DMS153 treated with DMSO at 0.1 percent for 48 hours (cell line): ENCODE results near the gene UFD1.
"Not testable (repeated sequence)": the region's sequence is repeated elsewhere in the genome, so short reads cannot be mapped to it uniquely, and the experiment has no call there.

Experiments used
- DNase-seq: peaks from one replicate; lab custom pipeline; 2025; ENCODE audit not compliant: unreplicated experiment; lab: John Stamatoyannopoulos, UW

Gene UFD1

DNA sequence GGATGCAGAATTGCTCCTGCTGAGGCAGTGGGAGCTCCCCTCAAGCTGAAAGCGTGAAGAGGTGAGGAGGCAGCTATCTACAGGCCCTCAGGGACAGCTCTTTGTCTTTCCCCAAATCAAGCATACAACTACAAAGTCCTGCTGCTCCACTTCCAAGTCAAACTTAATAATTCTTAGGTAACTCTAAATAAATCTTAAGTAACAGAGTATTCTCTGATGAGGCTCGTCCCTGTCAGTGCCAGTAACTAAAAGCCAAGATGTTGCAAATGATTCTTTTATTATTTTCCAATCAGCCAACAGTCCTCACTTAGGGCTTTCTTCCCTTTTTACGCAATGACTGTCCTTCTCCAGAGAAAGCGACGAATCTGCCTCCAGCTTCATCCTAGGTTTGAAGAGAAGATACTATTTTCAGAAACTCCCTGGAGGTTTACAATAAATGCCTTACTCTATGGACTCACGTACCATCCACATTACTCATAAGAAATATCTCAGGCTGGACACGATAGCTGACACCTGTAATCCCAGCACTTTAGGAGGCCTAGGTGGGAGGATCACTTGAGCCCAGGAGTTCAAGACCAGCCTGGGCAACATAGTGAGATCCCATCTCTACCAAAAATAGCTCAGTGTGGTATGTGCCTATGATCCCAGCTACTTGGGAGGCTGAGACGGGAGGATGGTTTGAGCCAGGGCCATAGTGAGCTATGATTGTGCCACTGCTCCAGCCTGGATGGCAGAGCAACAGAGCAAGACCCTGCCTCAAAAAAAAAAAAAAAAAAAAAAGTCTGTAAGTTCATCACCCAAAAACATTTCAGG, 28.4 kb downstream of the UFD1 start:
- DNase-seq, result no peak

DNA sequence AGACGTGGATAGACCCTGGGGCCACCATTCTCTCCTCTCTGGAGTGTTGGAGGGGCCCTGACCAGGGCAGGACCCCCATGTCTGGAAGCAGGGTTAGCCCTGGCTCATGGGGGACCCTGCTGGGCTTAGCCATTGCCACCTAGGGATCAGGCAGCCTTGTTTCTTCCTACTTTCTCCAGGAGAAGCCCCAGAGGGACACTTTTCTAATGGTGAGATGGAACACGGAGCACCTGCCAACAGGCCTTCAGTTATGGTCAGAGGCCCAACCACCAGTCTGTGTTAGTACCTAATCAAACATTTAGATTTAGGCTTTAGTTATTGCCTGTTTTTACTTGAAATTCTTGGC, 29.6 kb downstream of the UFD1 start:
- no peak for DNase-seq

DNA sequence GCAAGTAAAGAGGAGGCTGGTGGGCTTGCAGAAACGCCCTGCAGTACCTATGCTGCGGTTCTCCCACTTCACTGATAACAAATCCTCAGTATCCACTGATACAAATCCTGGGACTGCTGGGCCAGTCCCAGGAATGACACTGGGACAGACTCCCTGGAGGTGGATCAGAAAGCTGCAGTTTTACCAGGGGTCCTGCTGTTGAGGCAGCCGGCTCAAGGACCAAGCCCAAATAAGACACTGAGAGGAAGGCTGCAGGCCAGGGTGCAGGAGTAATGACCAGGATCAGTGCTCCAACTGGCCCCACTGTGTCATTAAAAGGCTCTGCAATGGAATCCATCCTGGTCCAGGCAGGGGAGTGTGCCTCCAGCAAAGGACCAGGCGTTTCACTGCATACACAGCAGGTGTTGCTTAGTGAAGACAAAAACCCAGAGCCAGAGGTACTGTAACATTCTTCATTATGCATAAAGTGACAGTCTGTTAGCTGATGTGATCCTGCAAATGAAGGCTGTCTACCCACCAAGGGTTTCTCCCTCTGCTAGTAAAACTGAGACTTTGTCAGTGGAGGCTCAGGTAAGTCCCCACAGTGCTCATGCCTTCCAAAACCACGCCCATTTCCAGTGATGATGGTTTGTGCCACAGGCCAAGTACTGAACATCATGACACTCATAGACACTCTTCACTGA, 30.1 kb downstream of the UFD1 start:
- no peak for DNase-seq

DNA sequence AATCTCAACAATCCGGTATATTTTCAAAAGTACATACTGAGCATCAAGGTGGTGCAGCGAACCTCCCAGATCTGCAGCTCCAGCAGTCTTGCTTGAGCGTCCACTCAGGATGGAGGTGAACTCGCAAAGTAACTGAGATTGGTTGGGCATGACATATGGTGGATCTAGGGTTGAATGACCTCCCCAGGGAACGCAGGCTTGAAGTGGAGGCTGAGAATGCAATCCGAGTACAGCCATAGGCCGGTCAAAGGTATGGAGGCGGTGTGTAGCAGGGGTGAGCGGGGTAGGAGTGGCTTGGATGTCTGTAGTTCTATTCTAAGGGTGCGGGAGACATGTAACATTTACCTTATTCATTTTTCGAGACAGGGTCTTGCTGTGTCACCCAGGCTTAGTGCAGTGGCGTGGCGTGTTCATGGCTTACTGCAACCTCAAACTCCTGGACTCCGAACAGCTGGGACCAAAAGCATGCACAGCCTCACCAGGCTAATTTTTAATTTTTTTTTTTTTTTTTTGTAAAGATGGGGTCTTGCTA, 30.9 kb downstream of the UFD1 start:
- DNase-seq, result peak; percentile 68

DNA sequence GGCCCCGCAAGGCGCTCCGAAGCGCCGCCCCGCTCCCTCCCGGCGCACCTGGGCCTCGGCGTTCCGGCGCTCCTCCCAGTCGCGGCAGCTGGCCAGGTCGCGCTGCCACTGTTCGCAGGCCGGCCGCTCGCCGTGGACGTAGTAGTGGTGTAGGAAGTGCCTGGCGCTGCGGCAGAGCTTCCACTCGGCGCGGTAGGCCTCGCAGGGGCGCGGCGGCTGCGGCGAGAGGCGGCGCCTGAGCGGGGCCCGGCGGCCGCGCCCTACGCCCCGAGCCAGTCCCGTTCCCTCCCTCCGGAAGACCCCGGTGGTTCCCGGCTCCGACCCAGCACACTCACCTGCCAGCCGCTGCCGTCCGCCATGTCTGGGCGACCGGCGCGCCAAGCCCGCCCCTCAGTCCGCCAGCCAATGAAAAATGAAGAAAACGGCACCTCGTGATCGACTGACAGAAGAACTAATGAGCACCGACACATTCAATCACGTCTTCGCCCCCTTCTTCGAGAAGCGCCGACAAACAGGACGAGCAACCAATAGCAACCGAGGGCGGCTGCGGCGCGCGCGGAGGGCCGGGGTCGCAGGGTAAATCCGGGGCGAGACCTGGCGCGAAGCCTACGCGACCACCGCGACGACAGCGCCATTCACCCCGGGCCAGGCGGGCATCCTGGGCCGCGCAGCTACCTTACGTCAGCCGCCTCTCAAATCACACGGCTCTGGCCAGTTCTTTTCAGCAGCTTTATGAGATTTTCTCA, 31.5 kb downstream of the UFD1 start, which contains the start of gene C22orf39:
Gene C22orf39 (minus strand): TSS at position 382 of the 746 bp plus-strand sequence. CDS start 23 bp downstream, at position 359.
- peak; percentile 90 for DNase-seq

DNA sequence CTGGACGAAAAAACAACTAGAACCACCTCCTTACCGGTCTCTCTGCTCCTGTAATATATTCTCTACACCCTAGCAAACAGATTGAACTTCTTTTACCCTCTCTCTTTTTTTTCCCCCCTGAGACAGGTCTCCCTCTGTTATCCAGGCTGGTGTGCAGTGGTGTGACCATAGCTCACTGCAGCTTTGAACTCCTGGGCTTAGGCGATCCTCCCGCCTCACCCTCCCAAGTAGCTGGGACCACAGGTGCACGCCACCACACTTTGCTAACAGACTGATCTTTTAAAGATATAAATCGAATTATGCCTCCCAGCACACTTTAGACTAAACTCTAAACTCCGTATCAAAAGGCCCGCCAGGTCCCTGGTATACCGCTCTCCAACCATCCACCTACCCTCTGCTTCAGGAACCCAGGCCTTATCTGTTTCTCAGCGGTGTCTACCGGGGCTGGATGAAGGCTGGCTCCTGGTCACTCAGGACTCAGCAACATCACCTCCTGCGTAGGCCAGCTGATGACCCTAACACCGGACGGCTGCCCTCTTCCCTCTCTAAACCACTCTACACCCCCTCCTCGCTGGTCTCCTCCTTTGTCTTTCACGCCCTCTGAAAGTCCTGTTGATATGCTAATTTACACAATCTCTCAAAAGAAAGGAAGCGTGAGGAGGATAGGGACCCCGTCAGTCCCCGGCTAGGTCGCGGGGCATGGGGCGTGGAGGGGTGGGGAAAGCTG, 32.2 kb downstream of the UFD1 start:
- DNase-seq, result peak; percentile 60

DNA sequence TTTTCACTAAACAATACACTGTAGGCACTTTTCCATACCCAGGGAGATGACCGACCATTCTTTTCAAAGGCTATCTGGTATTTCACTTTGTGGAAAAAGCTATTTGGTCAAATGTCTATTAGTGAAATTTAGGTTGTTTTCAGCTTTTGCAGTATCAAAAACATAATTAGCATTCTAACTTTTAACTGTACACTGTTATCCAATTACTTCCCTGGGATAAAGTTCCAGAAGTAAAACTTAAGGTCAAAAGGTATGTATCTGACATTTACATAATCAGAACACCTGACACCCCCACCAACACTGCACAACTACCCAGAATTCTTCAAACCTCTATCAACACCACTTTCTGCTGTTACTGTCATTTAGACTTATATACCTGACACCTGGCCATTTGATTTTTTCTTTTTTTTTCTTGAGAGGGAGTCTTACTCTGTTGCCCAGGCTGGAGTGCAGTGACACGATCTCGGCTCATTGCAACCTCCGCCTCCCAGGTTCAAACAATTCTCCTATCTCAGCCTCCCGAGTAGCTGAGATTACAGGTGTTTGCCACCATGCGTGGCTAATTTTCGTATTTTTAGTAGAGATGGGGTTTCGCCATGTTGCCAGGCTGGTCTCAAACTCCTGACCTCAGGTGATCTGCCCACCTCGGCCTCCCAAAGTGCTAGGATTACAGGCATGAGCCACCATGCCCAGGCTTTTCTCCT, 33.6 kb downstream of the UFD1 start:
- not testable (repeated sequence) for DNase-seq

DNA sequence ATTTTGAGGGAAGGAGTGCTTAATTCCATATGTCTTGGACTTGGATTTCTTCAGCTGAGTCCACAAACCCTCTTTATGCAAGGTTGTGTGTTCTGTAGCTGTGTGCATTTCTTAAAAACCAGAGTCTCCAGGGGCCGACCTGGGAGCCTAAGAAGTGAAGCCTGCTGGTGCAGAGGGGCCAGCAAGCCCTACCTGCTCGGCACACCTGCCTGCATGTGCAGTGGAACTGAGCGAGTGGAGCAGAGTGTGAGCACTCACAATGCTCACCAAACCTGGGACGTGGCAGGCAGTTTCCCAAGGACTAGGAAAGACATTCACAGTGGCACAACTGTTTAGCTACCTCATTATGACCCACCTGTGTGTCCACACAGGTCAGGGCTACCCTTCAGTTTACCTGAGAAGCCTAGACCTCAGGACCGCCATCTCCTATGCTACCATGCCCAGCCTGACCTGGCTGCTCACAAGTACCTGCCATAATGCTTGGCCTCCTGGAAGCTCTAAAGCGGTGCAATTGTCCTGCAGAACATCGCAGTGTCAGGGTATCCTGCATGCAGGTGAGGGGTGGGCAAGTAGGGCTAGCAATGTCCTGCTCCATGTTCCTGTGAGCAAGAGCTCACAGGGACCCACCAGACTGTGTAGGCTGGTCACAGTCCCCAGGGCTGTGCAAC, 35.3 kb downstream of the UFD1 start:
- DNase-seq, result no peak

DNA sequence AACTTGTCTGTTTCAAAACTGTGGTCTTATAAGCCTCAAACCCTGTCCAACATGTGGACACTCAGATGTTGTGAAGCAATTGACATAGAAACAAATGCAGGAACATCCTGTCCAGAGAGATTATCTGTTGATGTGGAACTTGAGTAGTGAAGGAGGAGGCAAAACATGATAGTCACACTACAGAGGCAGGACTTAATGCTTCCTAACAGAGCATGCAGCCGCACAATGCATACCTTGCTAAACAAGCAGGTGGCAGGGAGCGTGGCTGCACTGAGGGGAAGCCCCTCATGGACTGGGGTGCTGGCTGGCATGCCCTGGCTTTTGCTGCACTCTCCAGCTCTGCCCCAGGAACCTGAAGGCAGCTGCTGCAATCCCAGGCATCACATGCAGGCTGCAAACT, 36.8 kb downstream of the UFD1 start:
- no peak for DNase-seq

DNA sequence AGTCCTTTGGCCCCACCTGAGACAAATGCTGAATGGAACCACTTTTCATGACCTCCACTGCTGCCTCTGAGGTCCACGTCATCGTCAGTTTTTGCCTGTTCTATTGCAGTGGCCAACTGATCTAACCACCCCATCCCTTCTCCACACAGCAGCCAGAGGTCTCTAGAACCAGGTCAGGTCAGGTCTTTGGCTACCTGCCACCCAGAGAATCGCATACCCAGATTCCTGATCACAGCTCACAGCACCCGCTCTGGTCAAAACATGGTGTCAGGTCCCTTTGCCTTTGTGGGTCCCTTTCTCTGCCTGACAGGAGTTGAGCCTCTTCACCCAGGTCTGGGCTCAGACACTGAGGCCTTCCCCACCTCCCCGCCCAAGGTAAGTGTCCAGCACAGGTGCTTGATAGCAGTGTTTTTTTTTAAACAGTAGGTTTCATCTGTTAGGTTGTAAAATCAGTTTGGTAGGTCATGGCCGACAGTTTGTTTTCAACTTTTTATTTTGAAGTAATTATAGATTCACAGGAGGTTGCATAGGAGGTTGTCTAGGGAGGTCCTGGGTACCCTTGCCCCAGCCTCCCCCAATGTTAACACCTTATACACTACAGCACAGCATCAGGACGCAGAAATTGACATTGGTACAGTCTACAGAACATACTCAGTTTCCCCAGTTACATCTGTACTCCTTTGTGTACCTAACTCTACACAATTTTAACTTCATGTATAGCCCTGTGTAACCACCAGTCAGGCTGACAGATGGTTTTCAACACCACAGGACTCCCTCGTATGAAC, 38.4 kb downstream of the UFD1 start:
- no peak for DNase-seq

DNA sequence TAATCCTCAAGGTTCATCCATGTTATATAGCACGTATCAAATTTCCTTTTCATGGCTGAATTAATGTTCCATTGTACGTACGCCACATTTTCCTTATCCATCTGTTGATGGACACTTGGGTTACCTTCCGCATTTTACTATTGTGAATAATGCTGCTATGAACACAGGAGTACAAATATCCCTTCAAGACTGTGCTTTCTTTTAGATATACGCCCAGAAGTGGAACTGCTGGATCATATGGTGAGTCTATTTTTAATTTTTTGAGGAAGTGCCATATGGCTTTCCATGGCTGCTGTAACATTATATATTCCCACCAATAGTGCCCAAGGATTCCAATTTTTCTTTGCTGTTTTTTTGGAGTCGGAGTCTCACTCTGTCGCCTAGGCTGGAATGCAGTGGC, 40.7 kb downstream of the UFD1 start:
- no peak for DNase-seq

DNA sequence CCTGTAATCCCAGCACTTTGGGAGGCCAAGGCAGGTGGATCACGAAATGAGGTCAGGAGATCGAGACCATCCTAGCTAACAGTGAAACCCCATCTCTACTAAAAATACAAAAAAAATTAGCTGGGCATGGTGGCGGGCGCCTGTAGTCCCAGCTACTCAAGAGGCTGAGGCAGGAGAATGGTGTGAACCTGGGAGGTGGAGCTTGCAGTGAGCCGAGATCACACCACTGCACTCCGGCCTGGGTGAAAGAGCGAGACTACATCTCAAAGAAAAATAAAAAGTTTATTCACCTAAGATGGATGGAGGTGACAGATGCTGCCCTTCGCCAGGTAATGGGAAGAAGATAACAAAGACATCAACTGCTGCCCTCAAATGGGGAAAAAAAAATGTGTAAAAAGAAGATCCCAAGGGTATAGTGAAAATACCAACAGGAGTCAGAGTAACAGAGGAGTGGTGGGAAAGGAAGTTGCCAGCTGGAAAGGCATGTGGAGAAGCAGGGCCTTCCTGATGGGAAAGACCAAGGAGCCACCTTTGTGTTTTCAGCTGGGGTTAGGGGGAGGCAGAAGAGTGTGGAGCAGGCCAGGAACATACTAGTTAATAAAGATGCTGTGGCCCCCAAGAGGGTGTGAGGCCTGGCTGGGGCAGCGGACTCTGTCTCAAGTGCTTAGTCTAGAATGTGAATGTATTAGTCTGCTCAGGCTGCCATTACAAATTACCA, 42.4 kb downstream of the UFD1 start:
- not testable (repeated sequence) for DNase-seq

DNA sequence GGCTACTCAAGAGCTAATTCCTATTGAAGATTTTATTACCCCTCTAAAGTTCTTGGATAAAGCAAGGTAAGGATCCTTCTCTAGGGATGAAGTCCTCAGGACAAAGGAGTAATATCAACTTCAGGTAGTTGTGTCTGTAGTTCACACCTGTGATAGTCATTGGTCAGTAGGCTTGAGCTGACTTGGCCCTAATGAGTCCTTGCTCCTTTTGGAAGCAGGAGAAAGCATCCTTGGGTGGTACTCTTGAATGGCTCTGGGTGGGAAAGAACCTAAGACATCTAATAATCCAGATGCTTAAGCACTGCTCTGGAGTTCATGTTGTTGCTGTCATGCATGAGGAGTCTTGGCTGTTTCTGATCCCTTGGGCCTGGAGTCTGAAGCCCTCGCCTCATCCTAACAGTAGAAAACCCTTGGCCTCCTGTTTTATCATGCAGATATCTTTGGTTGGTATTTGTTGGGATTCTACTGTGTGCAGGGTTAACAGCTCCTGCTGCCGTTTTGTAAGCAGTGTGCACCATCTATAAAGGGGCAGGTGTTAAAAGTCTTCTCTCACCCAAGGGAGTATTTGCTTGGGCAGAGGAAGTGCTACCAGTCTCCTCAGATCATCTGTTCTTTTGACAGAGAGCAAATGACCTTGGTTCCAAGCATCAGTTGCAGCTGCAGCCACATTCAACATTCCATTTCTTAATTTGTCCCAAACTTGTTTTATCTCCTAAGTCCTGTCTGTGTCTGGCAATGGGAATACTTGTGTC, 44.0 kb downstream of the UFD1 start:
- DNase-seq, result no peak

DNA sequence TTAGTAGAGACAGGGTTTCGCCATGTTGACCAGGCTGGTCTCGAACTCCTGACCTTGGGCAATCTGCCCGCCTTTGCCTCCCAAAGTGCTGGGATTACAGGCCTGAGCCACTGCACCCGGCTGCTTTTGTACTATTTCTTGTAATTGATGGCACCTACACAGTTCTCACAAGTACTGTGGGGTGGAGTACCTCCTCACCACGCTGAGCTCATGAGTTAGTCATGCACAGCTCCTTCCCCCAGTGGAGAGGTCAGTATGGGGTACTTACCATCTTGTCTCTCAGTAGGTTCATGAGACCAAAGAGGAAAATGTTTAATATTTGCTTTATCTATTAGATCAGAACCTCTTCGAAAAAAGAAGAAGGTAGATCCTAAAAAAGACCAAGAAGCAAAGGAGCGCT, 44.6 kb downstream of the UFD1 start:
- no peak for DNase-seq

DNA sequence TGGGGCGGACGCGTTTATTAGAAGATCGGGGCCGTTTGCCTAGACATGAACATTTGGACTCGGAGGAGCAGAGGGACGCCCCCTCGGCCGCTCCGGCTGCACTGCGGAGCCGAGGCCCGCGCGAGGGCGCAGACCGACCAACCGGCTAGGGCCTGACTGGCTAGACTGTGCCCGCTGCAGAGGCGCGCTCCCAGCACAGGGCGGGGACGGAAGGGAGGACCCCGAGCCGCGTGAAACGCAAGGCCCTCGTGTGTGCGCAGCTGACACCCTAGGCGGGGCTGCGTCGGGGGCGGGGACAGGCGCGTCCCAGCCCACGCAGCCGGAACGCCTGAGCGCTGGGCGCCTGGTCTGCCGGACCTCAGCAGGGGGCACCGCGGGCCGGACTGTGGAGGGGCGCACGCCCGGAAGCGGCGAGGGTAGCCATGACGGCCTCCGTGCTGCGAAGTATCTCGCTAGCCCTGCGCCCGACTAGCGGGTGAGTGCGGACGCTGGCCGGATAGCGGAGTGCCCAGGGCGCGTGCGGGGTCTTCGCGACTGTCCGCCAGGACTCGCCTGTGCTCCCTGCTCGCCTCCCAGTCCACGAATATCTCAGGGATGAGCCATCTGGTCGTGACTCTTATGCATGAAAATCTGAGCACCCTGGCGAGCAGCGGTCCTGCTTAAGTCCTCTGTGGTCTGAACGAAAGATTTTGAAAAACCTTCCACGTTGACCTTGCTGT, 46.7 kb downstream of the UFD1 start, which contains the start of gene MRPL40:
Gene MRPL40 (plus strand): TSS at position 413 of the 719 bp plus-strand sequence. CDS start 10 bp downstream, at position 423.
- DNase-seq, result peak; percentile 67

DNA sequence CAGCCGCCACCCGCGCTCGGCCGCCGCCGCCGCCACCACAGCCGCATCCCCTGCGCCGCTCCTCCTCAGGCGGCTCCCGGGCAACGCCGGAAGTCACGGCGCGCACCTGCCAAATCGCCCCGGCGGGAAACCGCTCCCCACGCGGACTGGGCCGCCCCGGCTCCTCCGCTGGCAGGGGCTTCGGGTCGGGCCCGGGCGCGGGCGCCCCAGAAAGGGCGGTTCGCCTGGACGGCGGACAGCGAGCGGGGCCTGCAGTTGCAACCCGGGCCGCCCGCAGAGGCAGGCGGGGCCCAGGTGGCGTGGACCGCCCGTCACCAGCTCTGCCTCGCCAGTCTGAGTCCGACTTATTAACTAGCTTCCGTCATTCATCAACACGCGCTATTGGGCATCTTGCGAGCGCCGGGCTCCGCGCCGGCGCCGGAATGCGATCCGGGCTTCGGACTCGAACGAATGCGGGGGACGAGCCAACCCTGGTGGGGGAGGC, 47.3 kb downstream of the UFD1 start, which contains the start of gene HIRA:
Gene HIRA (minus strand): TSS at position 85 of the 484 bp plus-strand sequence. CDS start 257 bp downstream, outside the sequence.
- DNase-seq, result peak; percentile 54
